HepG2 (cell line): ENCODE measurements around the gene PNRC1. TPM values are rescaled to one million over a fixed set of nuclear protein-coding genes. Genes with fewer than 3 reads are reported as not detected.

ENCODE experiments used
- HMGA1 ChIP-seq: sonication (generic); formaldehyde crosslinking; conservative IDR thresholded peaks from 2 replicates; pipeline ENCODE4 v1.4.0; 2020; ENCODE audit warnings: missing genetic modification reagents
- RERE ChIP-seq: IDR thresholded peaks from 2 replicates; pipeline ENCODE4 v1.6.1; 2016; ENCODE audit warnings: low read depth, missing genetic modification reagents, missing compliant biosample characterization
- RFX1 ChIP-seq: fragments of 450-650 bp; IDR thresholded peaks from 2 replicates; pipeline ENCODE4 v1.6.1; 2017
- RNF219 ChIP-seq: sonication (generic); formaldehyde crosslinking; IDR thresholded peaks from 2 replicates; pipeline ENCODE4 v1.5.0; 2020; ENCODE audit warnings: mild to moderate bottlenecking, missing genetic modification reagents
- SRSF4 ChIP-seq: fragments of 200-400 bp; formaldehyde crosslinking; IDR thresholded peaks from one replicate; pipeline ENCODE4 v1.6.1; 2018; ENCODE audit warnings: mild to moderate bottlenecking, low read depth, low read length, moderate library complexity; ENCODE audit not compliant: poor library complexity, severe bottlenecking
- TERF1 ChIP-seq: sonication (generic); formaldehyde crosslinking; IDR thresholded peaks from 2 replicates; pipeline ENCODE4 v1.8.0; 2022; ENCODE audit warnings: mild to moderate bottlenecking, missing genetic modification reagents, moderate library complexity
- ZKSCAN1 ChIP-seq: fragments of 150-350 bp; IDR thresholded peaks from 2 replicates; pipeline ENCODE4 v1.6.1; 2014; ENCODE audit warnings: low read length
- ZMYM4 ChIP-seq: sonication (generic); formaldehyde crosslinking; IDR thresholded peaks from 2 replicates; pipeline ENCODE4 v1.8.1; 2023; ENCODE audit warnings: mild to moderate bottlenecking, missing genetic modification reagents
- ZNF138 ChIP-seq: sonication (generic); formaldehyde crosslinking; IDR thresholded peaks from 2 replicates; pipeline ENCODE4 v1.5.0; 2020; ENCODE audit warnings: mild to moderate bottlenecking, low read depth, missing genetic modification reagents
- ZNF337 ChIP-seq: sonication (generic); formaldehyde crosslinking; IDR thresholded peaks from 2 replicates; pipeline ENCODE4 v1.5.1; 2020; ENCODE audit warnings: missing genetic modification reagents, low read depth, mild to moderate bottlenecking, borderline replicate concordance
- ZNF460 ChIP-seq: sonication (generic); formaldehyde crosslinking; IDR thresholded peaks from 2 replicates; pipeline ENCODE4 v1.5.1; 2020; ENCODE audit warnings: missing genetic modification reagents, mild to moderate bottlenecking, borderline replicate concordance
- ZNF788 ChIP-seq: sonication (generic); formaldehyde crosslinking; IDR thresholded peaks from 2 replicates; pipeline ENCODE4 v1.5.0; 2020; ENCODE audit warnings: mild to moderate bottlenecking, missing genetic modification reagents, borderline replicate concordance
- ZNF790 ChIP-seq: sonication (generic); formaldehyde crosslinking; IDR thresholded peaks from 2 replicates; pipeline ENCODE4 v1.8.0; 2022; ENCODE audit warnings: missing genetic modification reagents, mild to moderate bottlenecking, borderline replicate concordance
- polyA plus RNA-seq, 8 experiments: library from polyadenylated mRNA; depleted of rRNA in 3 of 8; stranded (reverse) in 7 of 8; unstranded in 1 of 8; fragments of >200 nt; fragmentation: Illumina TruSeq in 4 of 8; extraction: Trizol in 4 of 8; gene quantifications; 2 replicates each; pipeline versions ENCODE4 v1.2.1 to v1.2.3, GENCODE V29; 2011 to 2016; ENCODE audit warnings: low read depth in 4 of 8, missing spikeins in 1 of 8, mixed read lengths in 1 of 8; ENCODE audit not compliant: insufficient read depth in 1 of 8
- total RNA-seq, 5 experiments: library from RNA; depleted of rRNA; stranded (reverse); fragments of >200 nt; fragmentation: Illumina TruSeq; extraction: Trizol; gene quantifications; 2 replicates each; pipeline ENCODE4 v1.2.3, GENCODE V29; 2016; ENCODE audit warnings: low read depth in 1 of 5

PNRC1 gene
- total and polyA plus RNA-seq, 2 of the 13 experiments (the other 11 are each of a cell fraction or from before 2014, with no cell fraction given) = 17.6 to 36.0 TPM

- TF ChIP-seq RNF219 (CRISPR knock-in tag) (no peak), HMGA1 (CRISPR knock-in tag) (no peak), SRSF4 (no peak), ZNF788 (CRISPR knock-in tag) (0 out of 2 replicates have a peak, but pooled peaks have one; percentile 34), RERE (CRISPR knock-in tag) (no peak), ZKSCAN1 (no peak), ZNF460 (CRISPR knock-in tag) (no peak), ZNF337 (CRISPR knock-in tag) (no peak), ZNF790 (CRISPR knock-in tag) (no peak), ZMYM4 (CRISPR knock-in tag) (no peak), TERF1 (no peak), ZNF138 (CRISPR knock-in tag) (no peak), RFX1 (no peak)
Measured at GRCh38 chr6:89035252-89036101, 45.1 kb upstream of the PNRC1 start (continued).
